Mucosa of stomach (tissue), 1 donor: ENCODE measurements around the gene TMEM255B.

Experiments used
- H3K27me3 ChIP-seq: one replicate; pipeline ENCODE4 v1.7.0; 2013; ENCODE audit warnings: mild to moderate bottlenecking, low read length; ENCODE audit not compliant: control insufficient read depth, insufficient read depth
- H3K36me3 ChIP-seq: one replicate; pipeline ENCODE4 v1.7.0; 2013; ENCODE audit warnings: low read length; ENCODE audit not compliant: control insufficient read depth, insufficient read depth
- H3K4me1 ChIP-seq: one replicate; pipeline ENCODE4 v1.7.0; 2013; ENCODE audit warnings: mild to moderate bottlenecking, low read length; ENCODE audit not compliant: control insufficient read depth, insufficient read depth
- H3K4me3 ChIP-seq: one replicate; pipeline ENCODE4 v1.7.0; 2013; ENCODE audit warnings: low read length
- H3K9ac ChIP-seq: one replicate; pipeline ENCODE4 v1.7.0; 2013; ENCODE audit warnings: mild to moderate bottlenecking, low read length, moderate library complexity
- H3K9me3 ChIP-seq: one replicate; pipeline ENCODE4 v1.7.0; 2013; ENCODE audit warnings: mild to moderate bottlenecking, low read length, moderate library complexity; ENCODE audit not compliant: control insufficient read depth
- donor health status: Pancreatic carcinoma.

The TMEM255B gene

DNA sequence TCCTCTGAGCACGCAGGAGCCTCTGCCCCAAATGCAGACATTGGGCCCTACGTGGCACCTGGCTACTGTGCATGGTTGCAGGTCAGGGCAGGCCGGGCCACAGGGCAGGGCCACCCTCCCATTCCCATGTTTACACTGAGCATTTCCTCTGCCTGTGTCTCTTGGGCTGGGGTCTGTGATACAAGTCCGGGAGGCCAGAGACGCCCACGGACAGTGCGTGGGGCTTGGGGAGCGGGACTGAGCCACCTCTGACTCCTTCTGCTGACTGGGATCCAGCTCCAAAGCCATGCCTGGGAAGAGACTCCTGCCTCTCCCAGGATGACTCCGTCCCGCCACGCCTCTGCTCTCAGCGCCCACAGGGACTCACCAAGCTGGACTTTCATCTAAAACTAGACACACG, 86.0 kb downstream of the TMEM255B start:
- H3K36me3 ChIP-seq = no peaks in the 10 kb centered on the region
- peaks cover 26% of the 10 kb centered on the region for H3K4me1 ChIP-seq

DNA sequence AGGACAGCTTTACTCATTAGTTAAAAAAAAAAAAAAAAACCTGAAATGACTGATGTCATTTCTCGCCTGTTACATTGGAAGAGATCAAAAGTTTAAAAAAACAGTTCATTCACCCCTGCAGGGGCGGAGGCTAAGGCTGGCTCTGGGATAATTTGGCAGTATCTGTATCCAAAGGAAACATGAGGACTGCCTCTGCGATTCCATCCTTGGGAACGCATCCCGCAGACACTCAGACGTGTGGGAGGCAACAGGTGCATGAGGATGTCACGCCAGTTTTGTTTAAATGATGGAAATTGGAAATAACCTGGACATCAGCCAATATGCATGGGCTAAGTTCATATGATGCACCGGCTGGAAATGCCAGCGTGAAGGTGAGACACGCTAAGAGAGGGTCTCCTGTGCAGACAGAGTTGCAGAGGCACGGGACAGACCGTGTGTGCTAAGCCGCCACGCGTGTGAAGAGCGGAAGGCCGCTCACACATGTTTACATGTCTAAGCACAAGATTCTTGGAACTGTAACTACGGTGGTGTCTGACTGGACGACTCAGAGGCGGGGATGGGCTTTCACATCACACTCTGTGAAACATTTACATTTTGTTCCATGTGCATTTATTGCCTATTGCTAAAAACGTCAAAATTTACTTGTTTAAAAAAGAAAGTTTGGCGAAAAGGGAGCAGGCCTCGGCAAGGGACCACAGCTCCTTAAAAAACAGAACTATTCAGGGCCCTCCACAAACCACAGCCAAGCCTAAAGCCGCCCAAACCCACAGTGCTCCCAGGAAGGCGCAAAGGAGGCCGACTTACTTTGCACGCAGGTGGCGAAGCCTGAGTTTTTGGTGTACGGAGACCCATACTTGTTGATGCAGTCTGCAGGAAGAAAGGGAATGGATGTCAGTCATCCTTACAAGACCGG, 87.0 kb downstream of the TMEM255B start:
- H3K4me3 ChIP-seq = no peak overlapping the region
- peaks cover 17% of the 10 kb centered on the region for H3K4me1 ChIP-seq
- no peaks in the 10 kb centered on the region for H3K36me3 ChIP-seq
- no peaks in the 10 kb centered on the region for H3K9me3 ChIP-seq
- H3K9ac ChIP-seq = no peak overlapping the region
- H3K27me3 ChIP-seq = no peaks in the 10 kb centered on the region

More for the DNA sequence above, 86.0 kb downstream of the TMEM255B start:
- H3K4me3 ChIP-seq = no peak overlapping the region
- no peaks in the 10 kb centered on the region for H3K27me3 ChIP-seq
- no peak overlapping the region for H3K9ac ChIP-seq
- H3K9me3 ChIP-seq = no peaks in the 10 kb centered on the region

DNA sequence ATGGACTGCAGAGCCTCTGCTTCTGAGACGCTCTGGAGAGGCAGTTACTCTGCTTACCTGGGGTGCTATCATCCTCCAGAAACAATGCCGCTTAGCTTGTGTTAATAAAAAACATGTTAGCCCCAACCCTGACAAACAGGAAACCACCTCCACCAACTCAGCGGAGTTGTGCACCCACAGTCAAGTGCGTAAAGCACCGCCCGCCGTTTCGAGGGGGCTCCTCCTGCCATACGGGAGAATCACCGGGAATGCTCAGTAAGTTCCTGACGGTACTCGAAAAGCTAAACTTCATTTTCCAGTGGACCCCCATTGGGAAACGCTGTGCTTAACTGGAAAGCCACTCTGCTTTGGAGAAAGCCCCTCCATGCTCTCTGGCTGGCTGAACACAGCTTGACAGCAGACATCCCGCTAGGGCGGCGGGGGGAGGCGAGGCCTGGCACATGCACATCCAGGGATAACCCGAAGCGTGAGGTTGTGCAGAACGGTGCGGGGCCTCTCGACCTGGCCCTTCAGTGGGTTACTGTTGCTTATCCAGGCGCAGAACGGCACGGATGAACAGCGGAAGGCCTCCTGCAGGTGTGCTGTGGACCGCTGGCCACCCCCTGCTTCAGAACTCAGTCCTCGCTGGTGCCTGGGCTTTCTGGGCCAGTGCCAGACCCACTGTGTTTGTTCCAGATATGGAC, 87.8 kb downstream of the TMEM255B start:
- Histone ChIP-seq H3K27me3 (no peaks in the 10 kb centered on the region), H3K4me3 (no peak overlapping the region), H3K9me3 (no peaks in the 10 kb centered on the region), H3K9ac (no peak overlapping the region), H3K36me3 (no peaks in the 10 kb centered on the region), H3K4me1 (peaks cover 17% of the 10 kb centered on the region)

DNA sequence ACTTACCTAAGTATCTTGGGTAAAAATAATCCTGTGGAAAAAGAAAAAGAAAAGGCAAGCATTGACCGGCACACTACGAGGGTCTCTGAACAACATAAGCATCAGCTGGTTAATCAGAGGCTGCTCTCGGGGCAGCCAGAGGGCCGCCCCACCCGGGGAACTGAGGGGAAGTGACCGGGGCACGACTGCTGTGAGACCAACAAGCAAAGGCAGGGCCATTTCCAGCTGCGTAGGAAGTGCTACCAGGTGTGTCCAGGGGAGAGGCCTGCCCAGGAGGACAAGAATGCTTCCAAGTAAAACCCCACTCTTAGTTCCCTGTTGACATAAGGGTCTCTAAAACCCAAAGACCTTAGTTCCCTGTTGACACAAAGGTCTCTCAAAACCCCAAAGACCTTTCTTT, 89.0 kb downstream of the TMEM255B start:
- no peak overlapping the region for H3K4me3 ChIP-seq
- no peak overlapping the region for H3K9ac ChIP-seq
- H3K9me3 ChIP-seq = no peaks in the 10 kb centered on the region
- H3K36me3 ChIP-seq = no peaks in the 10 kb centered on the region
- H3K27me3 ChIP-seq = no peaks in the 10 kb centered on the region
- peaks cover 24% of the 10 kb centered on the region for H3K4me1 ChIP-seq

DNA sequence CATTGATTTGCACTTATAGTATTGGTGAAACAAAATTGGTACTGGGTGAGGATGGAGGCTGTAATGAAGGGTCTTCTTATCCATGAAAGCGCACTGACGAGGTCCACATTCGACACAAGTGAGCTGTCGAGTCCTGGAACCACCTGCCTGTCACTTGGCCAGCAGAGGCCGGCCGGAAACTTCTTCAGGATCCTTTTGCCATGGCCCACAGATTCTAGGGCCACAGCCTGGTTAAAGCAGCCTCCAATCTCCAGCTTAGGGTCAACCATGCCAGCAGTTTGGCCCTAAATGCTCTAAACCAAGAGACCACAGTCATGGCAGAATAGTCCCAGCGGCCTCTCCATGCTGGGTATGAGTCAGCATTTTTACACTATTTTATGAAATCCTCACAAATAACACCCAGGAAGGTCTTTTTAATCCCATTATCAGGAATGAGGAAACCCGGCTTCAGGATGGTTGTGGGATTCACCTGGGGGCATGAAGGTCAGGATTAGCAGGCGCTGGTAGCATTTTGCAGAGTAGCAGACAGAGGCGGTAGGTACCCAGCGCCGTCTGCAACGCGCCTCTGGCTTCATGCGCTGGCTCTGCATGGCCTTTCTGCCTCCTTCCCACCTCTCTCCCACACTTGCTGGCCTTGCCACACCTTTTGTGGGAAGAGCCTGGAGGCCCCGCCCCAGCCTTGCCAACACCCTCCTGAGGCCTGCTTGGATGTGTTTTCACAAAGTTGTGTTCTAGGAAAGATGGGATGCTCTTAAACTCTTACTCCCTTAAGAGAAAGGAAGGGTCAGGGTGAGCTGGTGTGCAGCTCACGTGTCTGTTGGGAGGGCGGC, 89.6 kb downstream of the TMEM255B start:
- Histone ChIP-seq H3K4me1 (peaks cover 30% of the 10 kb centered on the region), H3K9me3 (no peaks in the 10 kb centered on the region), H3K9ac (no peak overlapping the region), H3K27me3 (no peaks in the 10 kb centered on the region), H3K36me3 (no peaks in the 10 kb centered on the region), H3K4me3 (no peak overlapping the region)

DNA sequence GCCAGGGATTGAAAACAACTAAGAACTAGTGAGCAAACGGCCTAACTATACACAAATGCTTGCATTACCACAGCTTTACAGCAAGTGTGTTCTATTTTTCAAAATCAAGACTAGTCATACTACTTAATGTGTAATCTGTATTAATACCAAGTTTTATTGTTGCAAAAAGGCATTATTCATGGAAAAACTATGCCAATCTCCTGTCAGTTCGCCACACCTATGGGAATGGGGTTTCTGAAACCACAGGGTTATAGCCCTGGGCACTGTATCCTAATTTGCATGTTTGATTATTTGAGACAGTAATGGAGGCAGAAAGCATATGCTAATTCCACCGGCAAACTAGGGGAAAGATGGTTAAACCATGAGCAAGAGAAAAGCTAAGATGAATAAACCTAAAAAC, 90.5 kb downstream of the TMEM255B start:
- H3K4me3 ChIP-seq = no peak overlapping the region
- H3K4me1 ChIP-seq = peaks cover 39% of the 10 kb centered on the region
- H3K36me3 ChIP-seq = no peaks in the 10 kb centered on the region
- H3K9ac ChIP-seq = no peak overlapping the region
- H3K27me3 ChIP-seq = no peaks in the 10 kb centered on the region
- no peaks in the 10 kb centered on the region for H3K9me3 ChIP-seq

DNA sequence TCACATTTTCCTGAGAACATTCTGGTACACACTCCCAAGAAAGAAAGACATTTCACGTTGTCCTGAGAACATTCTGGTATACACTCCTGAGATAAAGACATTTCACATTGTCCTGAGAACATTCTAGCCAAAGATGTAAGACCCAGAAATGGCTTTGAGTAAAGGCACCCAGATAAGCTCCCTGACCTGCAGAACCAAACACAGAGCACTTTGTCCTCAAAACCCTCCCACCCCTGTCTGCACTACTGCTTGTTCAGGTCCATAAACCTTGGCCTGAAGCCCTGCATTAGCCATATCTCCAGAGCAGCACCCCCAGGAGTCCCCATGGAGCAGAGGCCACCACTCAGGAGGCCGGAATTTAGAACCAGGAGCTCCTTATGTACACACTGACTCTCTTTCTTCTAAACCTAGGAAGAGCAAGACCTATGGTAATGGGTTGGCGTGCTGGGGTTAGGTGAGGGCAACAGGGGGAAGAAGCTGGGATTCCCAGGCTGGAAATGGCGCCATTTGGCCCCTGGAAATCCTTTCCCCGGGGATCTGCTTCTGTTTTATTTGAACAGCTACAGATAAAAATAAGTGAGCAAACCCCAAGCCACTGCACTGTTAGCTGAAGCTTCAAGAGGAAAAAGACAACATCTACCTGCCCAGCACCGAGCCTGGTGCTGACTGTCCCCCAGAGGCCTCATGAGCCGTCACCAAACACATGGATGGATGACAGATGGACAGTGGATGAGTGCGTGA, 91.1 kb downstream of the TMEM255B start:
- Histone ChIP-seq H3K9me3 (no peaks in the 10 kb centered on the region), H3K9ac (no peak overlapping the region), H3K36me3 (no peaks in the 10 kb centered on the region), H3K4me3 (no peak overlapping the region), H3K4me1 (peaks cover 44% of the 10 kb centered on the region), H3K27me3 (no peaks in the 10 kb centered on the region)

DNA sequence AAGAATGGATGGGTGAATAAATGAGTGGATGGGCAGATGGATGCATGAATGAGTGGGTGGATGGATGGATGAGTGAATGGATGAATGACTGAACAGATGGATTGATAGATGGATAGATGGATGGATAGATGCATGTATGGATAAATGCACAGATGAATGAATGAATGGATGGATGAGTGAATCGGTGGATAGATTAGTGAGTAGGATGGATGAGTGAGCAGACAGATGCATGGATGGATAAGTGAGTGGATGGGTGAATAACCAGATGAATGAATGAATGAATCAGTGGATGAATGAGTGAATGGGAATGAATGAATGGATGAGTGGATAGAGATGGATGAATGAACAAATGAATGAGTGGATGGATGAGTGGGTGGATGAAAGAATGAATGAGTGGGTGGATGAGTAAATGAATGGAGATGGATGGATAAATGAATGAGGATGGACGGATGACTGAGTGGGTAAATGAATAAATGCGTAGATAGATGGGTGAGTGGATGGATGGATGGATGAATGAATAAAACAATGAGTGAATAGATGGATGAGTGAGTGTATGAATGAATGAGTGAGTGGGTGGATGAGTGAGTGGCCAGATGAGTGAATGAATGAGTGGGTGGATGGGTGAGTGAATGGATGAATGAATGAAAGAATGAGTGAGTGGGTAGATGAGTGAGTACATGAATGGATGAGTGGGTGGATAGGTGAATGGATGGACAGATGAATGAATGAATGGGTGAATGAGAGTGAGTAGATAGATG, 91.9 kb downstream of the TMEM255B start:
- Histone ChIP-seq H3K9me3 (no peaks in the 10 kb centered on the region), H3K27me3 (no peaks in the 10 kb centered on the region), H3K4me3 (no peak overlapping the region), H3K36me3 (no peaks in the 10 kb centered on the region), H3K9ac (no peak overlapping the region), H3K4me1 (peaks cover 46% of the 10 kb centered on the region)

DNA sequence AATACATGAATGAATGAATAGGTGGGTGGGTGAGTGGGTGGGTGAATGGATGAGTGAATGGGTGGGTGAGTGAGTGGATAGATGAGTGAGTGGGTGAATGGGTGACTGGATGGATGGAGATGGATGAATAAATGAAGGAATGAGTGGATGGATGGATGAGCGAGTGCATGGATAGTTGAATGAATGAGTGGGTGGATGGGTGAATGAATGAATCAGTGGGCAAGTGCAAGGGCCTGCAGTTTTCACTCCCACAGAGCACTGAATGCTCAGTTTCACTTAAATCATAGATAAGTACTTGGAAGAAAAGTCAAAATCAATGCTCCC, 92.4 kb downstream of the TMEM255B start:
- H3K4me3 ChIP-seq = no peak overlapping the region
- H3K4me1 ChIP-seq = peaks cover 48% of the 10 kb centered on the region
- no peaks in the 10 kb centered on the region for H3K27me3 ChIP-seq
- no peak overlapping the region for H3K9ac ChIP-seq
- no peaks in the 10 kb centered on the region for H3K9me3 ChIP-seq
- H3K36me3 ChIP-seq = no peaks in the 10 kb centered on the region

DNA sequence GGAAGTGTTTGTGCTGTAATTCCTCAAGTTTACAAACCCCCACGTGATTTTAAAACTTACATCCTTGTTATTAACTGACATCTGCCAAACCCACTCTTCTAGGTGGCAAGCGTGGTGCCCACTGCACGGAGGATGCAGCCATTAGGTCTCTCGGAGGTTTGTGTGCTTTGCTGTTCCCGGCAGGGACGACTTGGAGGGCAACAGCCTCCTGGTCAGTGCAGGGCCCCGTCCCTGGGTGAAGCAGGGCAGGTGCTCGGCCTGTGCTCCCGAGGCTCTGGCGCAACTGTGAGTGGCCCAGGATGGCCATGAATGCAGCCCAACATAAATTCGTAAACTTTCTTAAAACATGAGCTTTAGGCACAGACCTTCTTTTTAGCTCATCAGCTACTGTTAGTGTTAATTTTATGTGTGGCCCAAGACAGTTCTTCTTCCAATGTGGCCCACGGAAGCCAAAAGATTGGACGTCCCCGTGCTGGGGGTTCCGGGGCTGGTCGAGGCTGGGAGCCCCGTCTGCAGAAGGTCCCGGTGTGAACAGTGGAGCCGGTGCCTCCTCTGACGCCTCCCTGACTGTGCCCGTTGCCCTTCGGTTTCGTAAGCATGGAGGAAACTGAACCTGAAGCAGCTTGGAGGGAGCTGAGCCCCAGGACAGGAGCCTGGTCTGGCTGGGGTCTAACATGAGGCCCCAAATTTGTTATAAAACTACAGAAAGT, 93.0 kb downstream of the TMEM255B start:
- Histone ChIP-seq H3K9me3 (no peaks in the 10 kb centered on the region), H3K36me3 (no peaks in the 10 kb centered on the region), H3K4me3 (no peak overlapping the region), H3K9ac (no peak overlapping the region), H3K4me1 (peaks cover 48% of the 10 kb centered on the region), H3K27me3 (no peaks in the 10 kb centered on the region)
